PFSK-1 (cell line): ENCODE data around the gene GNAI1.

ENCODE experiments used
- FOXP2 ChIP-seq: optimal IDR thresholded peaks from 2 replicates; pipeline ENCODE3; 2011; ENCODE audit warnings: borderline replicate concordance, control low read depth, inconsistent platforms; ENCODE audit not compliant: insufficient read depth; ENCODE audit errors: extremely low read length, extremely low read depth
- POLR2AphosphoS5 ChIP-seq: IDR thresholded peaks from 2 replicates; pipeline ENCODE4 v1.6.1; 2012; ENCODE audit warnings: low read depth, mild to moderate bottlenecking, control low read depth, low read length, moderate library complexity
- REST ChIP-seq, 2 experiments: IDR thresholded peaks; 2 replicates each; pipeline versions ENCODE4 v1.6.1 to v1.8.0; 2011 to 2012; ENCODE audit warnings: low read depth in 2 of 2, low read length in 2 of 2, control low read depth in 1 of 2, inconsistent platforms in 1 of 2, mild to moderate bottlenecking in 1 of 2, moderate library complexity in 1 of 2; ENCODE audit not compliant: insufficient read depth in 1 of 2
- TAF1 ChIP-seq: IDR thresholded peaks from 2 replicates; pipeline ENCODE4 v1.6.1; 2012; ENCODE audit warnings: low read length, control low read depth, borderline replicate concordance; ENCODE audit not compliant: insufficient read depth

GRCh38 chr7:80247891-80248290, 113.3 kb downstream of the GNAI1 start:
- TF ChIP-seq REST (IDR thresholded peaks at IDR 0.05; ENCODE audit: insufficient read depth in 1 of 2, low read depth in 2 of 2, low read length in 2 of 2) (no peak), POLR2AphosphoS5 (no peak), TAF1 (no peak), FOXP2 (no peak)
